Caki2 (cell line): ENCODE data around the gene BRD4. TPM values are rescaled to one million over a fixed set of nuclear protein-coding genes. Genes with fewer than 3 reads are reported as not detected.
A peak's percentile ranks its signal among the peaks of the same experiment; 100 is the strongest.

Source experiments
- DNase-seq: peaks from one replicate; pipeline ENCODE4 v3.0.0-alpha.2; 2015; ENCODE audit warnings: low read depth
- in situ Hi-C: cut with HindIII; loops from 2 replicates; pipeline ENCODE4 v1.10.0; 2016; ENCODE audit warnings: low sequenced_read_pairs, low pct_unique_long_range_greater_than_20kb, mixed read lengths
- total RNA-seq: library from RNA; depleted of rRNA; stranded (reverse); fragments of >200 nt; shearing (Covaris generic); gene quantifications from 2 replicates; pipeline ENCODE4 v1.2.3, GENCODE V29; 2014; ENCODE audit warnings: low replicate concordance

Gene BRD4
- total RNA-seq, 1 experiment from 2014 or later = 7.5 TPM

- no peak for DNase-seq
- in situ Hi-C loops = no loop called here
Observed at GRCh38 chr19:15259907-15260306, 72.4 kb downstream of the BRD4 start.

- in situ Hi-C loops = no loop called here
Observed at GRCh38 chr19:15257782-15258181, 74.6 kb downstream of the BRD4 start.

GRCh38 chr19:15256708-15257331, 75.5 kb downstream of the BRD4 start:
- no peak for DNase-seq
- in situ Hi-C loops = no loop called here

More at GRCh38 chr19:15257782-15258181, 74.6 kb downstream of the BRD4 start:
- DNase-seq = no peak

GRCh38 chr19:15255359-15255990, 76.9 kb downstream of the BRD4 start:
- in situ Hi-C loops = no loop called here
- DNase-seq = no peak

GRCh38 chr19:15254547-15254946, 77.8 kb downstream of the BRD4 start:
- in situ Hi-C loops = no loop called here
- no peak for DNase-seq

GRCh38 chr19:15253513-15253912, 78.8 kb downstream of the BRD4 start:
- in situ Hi-C loops = no loop called here
- peak; percentile 47 for DNase-seq

- DNase-seq = no peak
- in situ Hi-C loops = no loop called here
Observed at GRCh38 chr19:15253061-15253460, 79.3 kb downstream of the BRD4 start.

- in situ Hi-C loops = no loop called here
- DNase-seq = peak; percentile 11
Observed at GRCh38 chr19:15252398-15253018, 79.8 kb downstream of the BRD4 start.

GRCh38 chr19:15251749-15252397, 80.5 kb downstream of the BRD4 start:
- in situ Hi-C loops = no loop called here

GRCh38 chr19:15251010-15251748, 81.2 kb downstream of the BRD4 start:
- in situ Hi-C loops = no loop called here
- no peak for DNase-seq

More at GRCh38 chr19:15251749-15252397, 80.5 kb downstream of the BRD4 start:
- peak; percentile 82 for DNase-seq

GRCh38 chr19:15250640-15250993, 81.7 kb downstream of the BRD4 start:
- in situ Hi-C loops = no loop called here
- no peak for DNase-seq

GRCh38 chr19:15249972-15250639, 82.2 kb downstream of the BRD4 start:
- DNase-seq = peak; percentile 54
- in situ Hi-C loops = no loop called here

GRCh38 chr19:15249528-15249874, 82.8 kb downstream of the BRD4 start:
- DNase-seq = no peak
- in situ Hi-C loops = no loop called here

- in situ Hi-C loops = no loop called here
- DNase-seq = peak; percentile 77
Observed at GRCh38 chr19:15248648-15249527, 83.5 kb downstream of the BRD4 start.

- in situ Hi-C loops = no loop called here
- DNase-seq = no peak
Observed at GRCh38 chr19:15248106-15248505, 84.2 kb downstream of the BRD4 start.

- in situ Hi-C loops = no loop called here
- no peak for DNase-seq
Observed at GRCh38 chr19:15247107-15248014, 85.0 kb downstream of the BRD4 start.

GRCh38 chr19:15246198-15246481, 86.2 kb downstream of the BRD4 start:
- in situ Hi-C loops = no loop called here
- no peak for DNase-seq
